Caco-2 (cell line): Measurements from ENCODE around the gene MYOM3. TPM values are rescaled to one million over a fixed set of nuclear protein-coding genes. Genes with fewer than 3 reads are reported as not detected.

ENCODE experiments used
- BruUV-seq: library from RNA; stranded (reverse); fragments of 400-500 nt; replicated peaks from 2 replicates; lab custom pipeline; 2021; lab: Mats Ljungman, UMichigan
- CTCF ChIA-PET: fragments of 300-600 bp; sonication (Branson Sonifier 250); formaldehyde crosslinking; loops from one replicate; lab custom pipeline; 2022; ENCODE audit warnings: antibody characterized with exemption; lab: Charles Lee
- POLR2A ChIA-PET: fragments of 300-600 bp; sonication (Branson Sonifier 250); formaldehyde crosslinking; loops from one replicate; lab custom pipeline; 2022; ENCODE audit warnings: antibody characterized with exemption; lab: Charles Lee
- DNase-seq, 2 experiments: peaks; one replicate each; pipeline versions ENCODE4 v3.0.0 to v3.0.0-alpha.2; 2020 to 2022
- H3K27me3 ChIP-seq: replicated peaks from 2 replicates; pipeline ENCODE4 v1.6.0; 2011; ENCODE audit warnings: low read length; ENCODE audit not compliant: control insufficient read depth, insufficient read depth
- H3K36me3 ChIP-seq: 2 replicates; pipeline ENCODE4 v1.5.1; 2011; ENCODE audit warnings: low read length; ENCODE audit not compliant: control insufficient read depth, insufficient read depth
- H3K4me1 ChIP-seq: fragments of 250-450 bp; sonication (Bioruptor Pico); 2 replicates; pipeline ENCODE4 v1.5.1; 2020; ENCODE audit warnings: mild to moderate bottlenecking
- H3K4me3 ChIP-seq: 2 replicates; pipeline ENCODE4 v1.5.1; 2011; ENCODE audit warnings: low read depth, mild to moderate bottlenecking, control low read depth, low read length
- H3K9me3 ChIP-seq: fragments of 250-450 bp; sonication (Bioruptor Pico); 2 replicates; pipeline ENCODE4 v1.5.1; 2020; ENCODE audit warnings: mild to moderate bottlenecking, moderate library complexity
- H3K27ac Mint-ChIP-seq: one replicate; pipeline ENCODE4 v1.8.0; 2022; ENCODE audit warnings: mixed read lengths; ENCODE audit not compliant: unreplicated experiment
- H3K27me3 Mint-ChIP-seq: one replicate; pipeline ENCODE4 v1.8.0; 2022; ENCODE audit warnings: mixed read lengths; ENCODE audit not compliant: insufficient read depth, unreplicated experiment
- H3K36me3 Mint-ChIP-seq: one replicate; pipeline ENCODE4 v1.8.0; 2022; ENCODE audit warnings: mild to moderate bottlenecking, mixed read lengths; ENCODE audit not compliant: insufficient read depth, unreplicated experiment
- H3K4me1 Mint-ChIP-seq: one replicate; pipeline ENCODE4 v1.8.0; 2022; ENCODE audit warnings: low read depth, mixed read lengths; ENCODE audit not compliant: unreplicated experiment
- H3K4me3 Mint-ChIP-seq: one replicate; pipeline ENCODE4 v1.8.0; 2022; ENCODE audit warnings: mild to moderate bottlenecking, moderate library complexity, mixed read lengths; ENCODE audit not compliant: unreplicated experiment
- H3K9me3 Mint-ChIP-seq: one replicate; pipeline ENCODE4 v1.8.0; 2022; ENCODE audit warnings: mixed read lengths; ENCODE audit not compliant: unreplicated experiment
- intact Hi-C: fragments of 100-400 bp; cut with micrococcal nuclease; formaldehyde crosslinking; loops from one replicate; pipeline ENCODE4 v1.10.0; 2022; ENCODE audit not compliant: unreplicated experiment
- total RNA-seq: library from RNA; stranded (reverse); gene quantifications from 2 replicates; pipeline ENCODE4 v1.2.3, GENCODE V29; 2022
- TF ChIP-seq, protein P1 (sequence below), 2 experiments: fragments of 200-600 bp in 1 of 2; IDR thresholded peaks; 1 replicate in 1 of 2; 2 replicates in 1 of 2; pipeline versions ENCODE4 v1.5.1 to v1.8.0; 2011 to 2022; ENCODE audit warnings: antibody characterized with exemption in 1 of 2, control low read depth in 1 of 2, inconsistent platforms in 1 of 2, low read depth in 1 of 2, low read length in 1 of 2, mild to moderate bottlenecking in 1 of 2, moderate library complexity in 1 of 2; ENCODE audit not compliant: insufficient read depth in 1 of 2, severe bottlenecking in 1 of 2, unreplicated experiment in 1 of 2

The MYOM3 gene
- total RNA-seq, 1 experiment from 2014 or later = not detected

GRCh38 chr1:24084050-24084449 is 27.9 kb downstream of the MYOM3 start:
- Mint-ChIP-seq H3K9me3 (no peaks in the 10 kb centered on the region), H3K4me1 (no peaks in the 10 kb centered on the region), H3K4me3 (no peak overlapping the region), H3K36me3 (no peaks in the 10 kb centered on the region), H3K27me3 (no peaks in the 10 kb centered on the region), H3K27ac (no peak overlapping the region)
- ChIA-PET POLR2A (no interaction called here), CTCF (no interaction called here)
- Histone ChIP-seq H3K4me1 (no peaks in the 10 kb centered on the region), H3K36me3 (no peaks in the 10 kb centered on the region), H3K27me3 (no peaks in the 10 kb centered on the region), H3K9me3 (no peaks in the 10 kb centered on the region), H3K4me3 (no peak overlapping the region)
- BruUV-seq = no TSS peak
- TF ChIP-seq, protein P1, sequence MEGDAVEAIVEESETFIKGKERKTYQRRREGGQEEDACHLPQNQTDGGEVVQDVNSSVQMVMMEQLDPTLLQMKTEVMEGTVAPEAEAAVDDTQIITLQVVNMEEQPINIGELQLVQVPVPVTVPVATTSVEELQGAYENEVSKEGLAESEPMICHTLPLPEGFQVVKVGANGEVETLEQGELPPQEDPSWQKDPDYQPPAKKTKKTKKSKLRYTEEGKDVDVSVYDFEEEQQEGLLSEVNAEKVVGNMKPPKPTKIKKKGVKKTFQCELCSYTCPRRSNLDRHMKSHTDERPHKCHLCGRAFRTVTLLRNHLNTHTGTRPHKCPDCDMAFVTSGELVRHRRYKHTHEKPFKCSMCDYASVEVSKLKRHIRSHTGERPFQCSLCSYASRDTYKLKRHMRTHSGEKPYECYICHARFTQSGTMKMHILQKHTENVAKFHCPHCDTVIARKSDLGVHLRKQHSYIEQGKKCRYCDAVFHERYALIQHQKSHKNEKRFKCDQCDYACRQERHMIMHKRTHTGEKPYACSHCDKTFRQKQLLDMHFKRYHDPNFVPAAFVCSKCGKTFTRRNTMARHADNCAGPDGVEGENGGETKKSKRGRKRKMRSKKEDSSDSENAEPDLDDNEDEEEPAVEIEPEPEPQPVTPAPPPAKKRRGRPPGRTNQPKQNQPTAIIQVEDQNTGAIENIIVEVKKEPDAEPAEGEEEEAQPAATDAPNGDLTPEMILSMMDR (IDR thresholded peaks at IDR 0.05; ENCODE audit: insufficient read depth in 1 of 2, low read depth in 1 of 2, low read length in 1 of 2, severe bottlenecking in 1 of 2, unreplicated experiment in 1 of 2) = no peak
- DNase-seq = no peak
- intact Hi-C loops = no loop called here

- Mint-ChIP-seq H3K4me3 (no peak overlapping the region), H3K4me1 (no peaks in the 10 kb centered on the region), H3K9me3 (no peaks in the 10 kb centered on the region), H3K36me3 (no peaks in the 10 kb centered on the region), H3K27me3 (no peaks in the 10 kb centered on the region), H3K27ac (no peak overlapping the region)
- H3K9me3 ChIP-seq = no peaks in the 10 kb centered on the region
- intact Hi-C loops = no loop called here
- no peaks in the 10 kb centered on the region for H3K36me3 ChIP-seq
- H3K4me3 ChIP-seq = no peak overlapping the region
- no peaks in the 10 kb centered on the region for H3K27me3 ChIP-seq
- TF ChIP-seq, protein P1 (IDR thresholded peaks at IDR 0.05; ENCODE audit: insufficient read depth in 1 of 2, low read depth in 1 of 2, low read length in 1 of 2, severe bottlenecking in 1 of 2, unreplicated experiment in 1 of 2) = no peak
- DNase-seq = no peak
- ChIA-PET CTCF (interaction anchor here (0.7 kb wide), 1 partner anchor 1394 kb away, joined by 3 read pairs; no protein-coding TSS in a partner anchor), POLR2A (no interaction called here)
- no peaks in the 10 kb centered on the region for H3K4me1 ChIP-seq
- BruUV-seq = no TSS peak
Observed at GRCh38 chr1:24082372-24082771, 29.6 kb downstream of the MYOM3 start.

GRCh38 chr1:24081190-24081589 is 30.7 kb downstream of the MYOM3 start:
- H3K36me3 ChIP-seq = no peaks in the 10 kb centered on the region
- H3K9me3 ChIP-seq = no peaks in the 10 kb centered on the region
- no peak overlapping the region for H3K4me3 ChIP-seq
- H3K4me1 Mint-ChIP-seq = no peaks in the 10 kb centered on the region
- no peaks in the 10 kb centered on the region for H3K9me3 Mint-ChIP-seq
- no peaks in the 10 kb centered on the region for H3K4me1 ChIP-seq
- CTCF ChIA-PET = no interaction called here
- H3K27me3 ChIP-seq = no peaks in the 10 kb centered on the region
- no peaks in the 10 kb centered on the region for H3K36me3 Mint-ChIP-seq
- DNase-seq = no peak
- intact Hi-C loops = no loop called here
- no TSS peak for BruUV-seq
- no peak overlapping the region for H3K4me3 Mint-ChIP-seq
- H3K27me3 Mint-ChIP-seq = no peaks in the 10 kb centered on the region
- POLR2A ChIA-PET = no interaction called here
- no peak overlapping the region for H3K27ac Mint-ChIP-seq
- TF ChIP-seq, protein P1 (IDR thresholded peaks at IDR 0.05; ENCODE audit: insufficient read depth in 1 of 2, low read depth in 1 of 2, low read length in 1 of 2, severe bottlenecking in 1 of 2, unreplicated experiment in 1 of 2) = no peak
